ES-I3 (cell line): ENCODE data around the gene XAB2.

Experiments
- H3K36me3 ChIP-seq: 2 replicates; pipeline ENCODE4 v1.6.1; 2013; ENCODE audit warnings: mild to moderate bottlenecking, low read length, control low read depth, moderate library complexity; ENCODE audit not compliant: insufficient read depth
- H3K4me1 ChIP-seq: 2 replicates; pipeline ENCODE4 v1.6.1; 2013; ENCODE audit warnings: mild to moderate bottlenecking, control low read depth, low read length; ENCODE audit not compliant: insufficient read depth
- H3K9ac ChIP-seq: 2 replicates; pipeline ENCODE4 v1.6.1; 2013; ENCODE audit warnings: low read depth, mild to moderate bottlenecking, low read length, moderate library complexity
- H3K9me3 ChIP-seq: 2 replicates; pipeline ENCODE4 v1.6.1; 2013; ENCODE audit warnings: mild to moderate bottlenecking, low read length, moderate library complexity; ENCODE audit not compliant: control insufficient read depth, insufficient read depth

The XAB2 gene

DNA sequence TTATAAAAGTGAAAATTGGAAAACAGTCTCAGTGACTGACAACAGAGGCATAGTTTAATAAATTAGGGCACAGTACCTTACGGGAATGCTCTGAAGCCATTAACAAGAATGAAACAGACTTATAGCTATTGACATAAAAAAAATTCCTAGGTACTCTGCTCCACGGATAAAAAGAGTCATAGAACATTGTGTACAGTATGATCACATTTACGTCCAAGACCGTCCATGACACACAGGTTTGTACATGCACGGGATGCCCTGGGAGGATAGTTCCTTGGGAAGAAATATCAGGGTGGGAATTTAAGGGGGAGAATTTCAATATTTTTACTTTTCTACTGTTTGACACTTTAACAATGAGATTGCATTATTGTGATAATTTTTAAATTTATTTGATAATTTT is 58.6 kb downstream of the XAB2 start:
- no peak overlapping the region for H3K9ac ChIP-seq
- H3K36me3 ChIP-seq, result no peaks in the 10 kb centered on the region
- no peaks in the 10 kb centered on the region for H3K4me1 ChIP-seq
- H3K9me3 ChIP-seq, result no peaks in the 10 kb centered on the region
